T-helper 1 cell treated with Interleukin-12 subunit alpha and Interleukin-12 subunit beta and Interleukin-4 antibody, amounts not matched to agents 30 μg/mL and 1 μg/mL, for 36 hours (primary cell): Measurements from ENCODE around the gene ACE.

Source experiments
- H3K27ac Mint-ChIP-seq: one replicate; pipeline ENCODE4 v1.8.0; 2021; ENCODE audit warnings: mild to moderate bottlenecking, mixed read lengths
- H3K27me3 Mint-ChIP-seq: one replicate; pipeline ENCODE4 v1.8.0; 2021; ENCODE audit warnings: low read depth, mixed read lengths
- H3K36me3 Mint-ChIP-seq: one replicate; pipeline ENCODE4 v1.8.0; 2021; ENCODE audit warnings: low read depth, mixed read lengths
- H3K4me1 Mint-ChIP-seq: one replicate; pipeline ENCODE4 v1.8.0; 2021; ENCODE audit warnings: low read depth, mixed read lengths
- H3K4me3 Mint-ChIP-seq: one replicate; pipeline ENCODE4 v1.8.0; 2021; ENCODE audit warnings: mild to moderate bottlenecking, moderate library complexity, mixed read lengths
- H3K9me3 Mint-ChIP-seq: one replicate; pipeline ENCODE4 v1.8.0; 2021; ENCODE audit warnings: mixed read lengths

Gene ACE

GRCh38 chr17:63475491-63476412, 1.1 kb upstream of the ACE start:
- Mint-ChIP-seq H3K4me3 (peak overlapping the region; percentile 59), H3K36me3 (no peaks in the 10 kb centered on the region), H3K4me1 (peaks cover 12% of the 10 kb centered on the region), H3K27ac (no peak overlapping the region), H3K9me3 (no peaks in the 10 kb centered on the region), H3K27me3 (peaks cover 61% of the 10 kb centered on the region)

GRCh38 chr17:63476459-63476853, 405 bp upstream of the ACE start:
- H3K36me3 Mint-ChIP-seq, result no peaks in the 10 kb centered on the region
- peaks cover 12% of the 10 kb centered on the region for H3K4me1 Mint-ChIP-seq
- no peaks in the 10 kb centered on the region for H3K9me3 Mint-ChIP-seq
- H3K27me3 Mint-ChIP-seq, result peaks cover 56% of the 10 kb centered on the region
- no peak overlapping the region for H3K27ac Mint-ChIP-seq
- H3K4me3 Mint-ChIP-seq, result no peak overlapping the region

- Mint-ChIP-seq H3K4me3 (peak overlapping the region; percentile 77), H3K27ac (peak overlapping the region; percentile 31), H3K4me1 (peaks cover 12% of the 10 kb centered on the region), H3K27me3 (peaks cover 45% of the 10 kb centered on the region), H3K9me3 (no peaks in the 10 kb centered on the region), H3K36me3 (no peaks in the 10 kb centered on the region)
These were observed 899 bp downstream of the ACE start for GRCh38 chr17:63477480-63478440.

GRCh38 chr17:63478814-63479494, 2.1 kb downstream of the ACE start:
- H3K4me1 Mint-ChIP-seq, result peaks cover 12% of the 10 kb centered on the region
- H3K27me3 Mint-ChIP-seq, result peaks cover 39% of the 10 kb centered on the region
- no peaks in the 10 kb centered on the region for H3K36me3 Mint-ChIP-seq
- H3K4me3 Mint-ChIP-seq, result peak overlapping the region; percentile 50
- H3K27ac Mint-ChIP-seq, result no peak overlapping the region
- H3K9me3 Mint-ChIP-seq, result no peaks in the 10 kb centered on the region

GRCh38 chr17:63479495-63480184, 2.8 kb downstream of the ACE start:
- H3K36me3 Mint-ChIP-seq, result no peaks in the 10 kb centered on the region
- no peaks in the 10 kb centered on the region for H3K9me3 Mint-ChIP-seq
- H3K4me1 Mint-ChIP-seq, result peaks cover 12% of the 10 kb centered on the region
- no peak overlapping the region for H3K4me3 Mint-ChIP-seq
- H3K27me3 Mint-ChIP-seq, result peaks cover 32% of the 10 kb centered on the region
- H3K27ac Mint-ChIP-seq, result no peak overlapping the region

- Mint-ChIP-seq H3K27me3 (peaks cover 26% of the 10 kb centered on the region), H3K4me3 (no peak overlapping the region)
These were observed 3.4 kb downstream of the ACE start for GRCh38 chr17:63480192-63480784.

GRCh38 chr17:63480826-63481487, 4.1 kb downstream of the ACE start:
- Mint-ChIP-seq H3K27ac (no peak overlapping the region), H3K27me3 (peaks cover 19% of the 10 kb centered on the region), H3K4me1 (peaks cover 9% of the 10 kb centered on the region)

More at GRCh38 chr17:63480192-63480784, 3.4 kb downstream of the ACE start:
- Mint-ChIP-seq H3K36me3 (no peaks in the 10 kb centered on the region), H3K4me1 (peaks cover 12% of the 10 kb centered on the region), H3K27ac (no peak overlapping the region), H3K9me3 (no peaks in the 10 kb centered on the region)

GRCh38 chr17:63481488-63481870, 4.6 kb downstream of the ACE start:
- H3K9me3 Mint-ChIP-seq, result no peaks in the 10 kb centered on the region
- H3K36me3 Mint-ChIP-seq, result no peaks in the 10 kb centered on the region
- H3K4me1 Mint-ChIP-seq, result peaks cover 9% of the 10 kb centered on the region
- peaks cover 16% of the 10 kb centered on the region for H3K27me3 Mint-ChIP-seq
- no peak overlapping the region for H3K27ac Mint-ChIP-seq
- no peak overlapping the region for H3K4me3 Mint-ChIP-seq

More at GRCh38 chr17:63480826-63481487, 4.1 kb downstream of the ACE start:
- Mint-ChIP-seq H3K4me3 (no peak overlapping the region), H3K36me3 (no peaks in the 10 kb centered on the region), H3K9me3 (no peaks in the 10 kb centered on the region)

- no peaks in the 10 kb centered on the region for H3K9me3 Mint-ChIP-seq
- H3K36me3 Mint-ChIP-seq, result no peaks in the 10 kb centered on the region
- H3K4me3 Mint-ChIP-seq, result no peak overlapping the region
- H3K27me3 Mint-ChIP-seq, result peaks cover 14% of the 10 kb centered on the region
- no peak overlapping the region for H3K27ac Mint-ChIP-seq
- peaks cover 8% of the 10 kb centered on the region for H3K4me1 Mint-ChIP-seq
These were observed 5.6 kb downstream of the ACE start for GRCh38 chr17:63482509-63482908.

- Mint-ChIP-seq H3K27me3 (peaks cover 9% of the 10 kb centered on the region), H3K9me3 (no peaks in the 10 kb centered on the region), H3K27ac (no peak overlapping the region), H3K4me1 (peaks cover 3% of the 10 kb centered on the region), H3K36me3 (no peaks in the 10 kb centered on the region), H3K4me3 (no peak overlapping the region)
These were observed 6.2 kb downstream of the ACE start for GRCh38 chr17:63483038-63483437.

GRCh38 chr17:63483655-63484575, 7.1 kb downstream of the ACE start:
- Mint-ChIP-seq H3K9me3 (no peaks in the 10 kb centered on the region), H3K4me3 (no peak overlapping the region), H3K36me3 (no peaks in the 10 kb centered on the region), H3K27me3 (peaks cover 3% of the 10 kb centered on the region), H3K4me1 (peaks cover under 1% of the 10 kb centered on the region), H3K27ac (no peak overlapping the region)

- Mint-ChIP-seq H3K4me1 (no peaks in the 10 kb centered on the region), H3K4me3 (no peak overlapping the region), H3K36me3 (no peaks in the 10 kb centered on the region), H3K27ac (no peak overlapping the region), H3K27me3 (no peaks in the 10 kb centered on the region), H3K9me3 (no peaks in the 10 kb centered on the region)
These were observed 9.6 kb downstream of the ACE start for GRCh38 chr17:63486317-63487013.
